ENCODE data around the gene CLNK. TPM values are rescaled to one million over a fixed set of nuclear protein-coding genes. Genes with fewer than 3 reads are reported as not detected.

The CLNK gene
- total and polyA plus RNA-seq, 2 of the 13 experiments (the other 11 are each of a cell fraction or from before 2014, with no cell fraction given) = not detected

DNA sequence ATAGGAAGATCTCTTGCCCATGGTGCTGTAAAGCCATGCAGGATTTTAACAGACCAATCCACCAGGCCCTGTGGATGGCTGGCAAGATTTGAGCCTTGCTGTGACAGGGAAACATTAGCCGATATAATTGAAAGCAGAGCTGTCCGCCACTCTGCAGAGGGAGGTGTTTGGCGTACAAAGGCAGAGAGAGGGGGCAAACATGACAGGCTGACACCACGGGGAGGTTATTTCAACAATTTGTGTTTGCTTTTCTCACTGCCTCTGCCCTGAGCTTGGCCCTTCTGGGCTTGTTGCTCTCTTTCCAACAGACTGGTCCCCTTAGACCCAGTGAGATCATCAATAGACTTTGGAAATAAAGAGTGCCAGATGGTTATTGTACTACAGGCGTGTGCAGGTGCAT lies 59.4 kb downstream of the CLNK start (continued):
- TF ChIP-seq ZNF441 (CRISPR knock-in tag; IDR thresholded peaks at IDR 0.05; ENCODE audit: borderline replicate concordance) = 0 out of 2 replicates have a peak, but pooled peaks have one; percentile 39

- TF ChIP-seq AKAP8 (CRISPR knock-in tag; IDR thresholded peaks at IDR 0.05) = no peak
- no peak for TF ChIP-seq ZNF207 (IDR thresholded peaks at IDR 0.05; ENCODE audit: borderline replicate concordance)
- TF ChIP-seq THAP7 (CRISPR knock-in tag; IDR thresholded peaks at IDR 0.05) = no peak
- no peak for TF ChIP-seq HNF4G (IDR thresholded peaks at IDR 0.05; ENCODE audit: borderline replicate concordance, low read depth, low read length)
- TF ChIP-seq HNF4G (CRISPR knock-in tag; IDR thresholded peaks at IDR 0.05; ENCODE audit: borderline replicate concordance, low read depth) = no peak
- no peak for TF ChIP-seq ZNF451 (CRISPR knock-in tag; IDR thresholded peaks at IDR 0.05)
- DNase-seq (ENCODE audit: low spot score) = no peak
- Histone ChIP-seq H3K4me2 (ENCODE audit: low read depth, low read length) (no peak overlapping the region), H3K36me3 (replicated peaks in 1 of 2; ENCODE audit: control insufficient read depth in 1 of 2, insufficient read depth in 2 of 2, low read length in 2 of 2) (no peaks in the 10 kb centered on the region), H3K4me3 (replicated peaks in 1 of 3; ENCODE audit: insufficient read depth in 1 of 3, low read depth in 2 of 3, low read length in 3 of 3) (no peak overlapping the region), H3K27ac (ENCODE audit: extremely low read length, insufficient read depth, low read length) (no peak overlapping the region), H3K9ac (ENCODE audit: insufficient read depth, low read depth, low read length) (no peak overlapping the region), H3K9me3 (ENCODE audit: low read length) (no peaks in the 10 kb centered on the region), H3K4me1 (ENCODE audit: insufficient read depth, low read length) (peaks cover 9% of the 10 kb centered on the region; the same call in 1 of the 2 replicates), H4K20me1 (ENCODE audit: insufficient read depth, low read length) (no peaks in the 10 kb centered on the region), H3K27me3 (ENCODE audit: control insufficient read depth in 1 of 2, insufficient read depth in 2 of 2, low read length in 2 of 2) (peaks cover 0 to 3% of the 10 kb centered on the region in 2 experiments; a peak in 1 of 5 replicates), H2AFZ (ENCODE audit: low read length) (no peak overlapping the region), H3K79me2 (ENCODE audit: insufficient read depth, low read length) (no peaks in the 10 kb centered on the region)
- 3% methylated on average over 6 of the region's 6 CpGs for WGBS (ENCODE audit: low lambda C conversion rate)
- FAIRE-seq = no peak
- ChIA-PET POLR2A (no interaction called here), CTCF (ENCODE audit: low intra/inter-chr PET ratio, low total read pairs) (no interaction called here)
- no TSS peak for BruUV-seq (replicated peaks)
- no peak for ATAC-seq
- in situ Hi-C loops (cut with HindIII; ENCODE audit: extremely low pct_ligation_motif_present, low pct_unique_long_range_greater_than_20kb) = no loop called here
- intact Hi-C loops (cut with micrococcal nuclease; ENCODE audit: unreplicated experiment) = no loop called here
Observed at GRCh38 chr4:10623862-10624261, 60.7 kb downstream of the CLNK start.

DNA sequence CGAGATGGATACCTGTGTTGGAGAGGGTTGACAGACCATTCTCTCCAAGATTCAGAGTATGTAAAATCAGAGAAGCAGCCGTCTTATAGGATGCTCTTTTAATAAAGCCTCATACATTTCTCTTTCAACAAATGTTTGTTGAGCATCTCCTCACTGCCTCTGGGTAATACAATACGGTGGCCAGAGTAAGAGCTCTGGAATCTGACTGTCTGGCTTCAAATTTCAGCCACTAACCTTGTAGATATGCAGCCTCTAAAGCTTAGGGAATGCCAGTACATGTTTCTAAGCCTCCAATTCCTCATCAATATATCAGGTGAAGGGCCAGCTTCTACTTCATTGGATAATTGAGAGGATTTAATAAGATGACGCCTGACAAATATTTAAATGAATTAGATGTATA lies 61.3 kb downstream of the CLNK start:
- BruUV-seq (replicated peaks) = no TSS peak
- Histone ChIP-seq H3K4me3 (replicated peaks in 1 of 3; ENCODE audit: insufficient read depth in 1 of 3, low read depth in 2 of 3, low read length in 3 of 3) (no peak overlapping the region), H3K9me3 (ENCODE audit: low read length) (no peaks in the 10 kb centered on the region), H3K79me2 (ENCODE audit: insufficient read depth, low read length) (no peaks in the 10 kb centered on the region), H3K27me3 (ENCODE audit: control insufficient read depth in 1 of 2, insufficient read depth in 2 of 2, low read length in 2 of 2) (peaks cover 0 to 3% of the 10 kb centered on the region in 2 experiments; a peak in 1 of 5 replicates), H4K20me1 (ENCODE audit: insufficient read depth, low read length) (no peaks in the 10 kb centered on the region), H3K4me1 (ENCODE audit: insufficient read depth, low read length) (peaks cover 9% of the 10 kb centered on the region; the same call in 1 of the 2 replicates), H3K4me2 (ENCODE audit: low read depth, low read length) (no peak overlapping the region), H3K9ac (ENCODE audit: insufficient read depth, low read depth, low read length) (no peak overlapping the region), H3K36me3 (replicated peaks in 1 of 2; ENCODE audit: control insufficient read depth in 1 of 2, insufficient read depth in 2 of 2, low read length in 2 of 2) (no peaks in the 10 kb centered on the region), H3K27ac (ENCODE audit: extremely low read length, insufficient read depth, low read length) (no peak overlapping the region), H2AFZ (ENCODE audit: low read length) (no peak overlapping the region)
- in situ Hi-C loops (cut with HindIII; ENCODE audit: extremely low pct_ligation_motif_present, low pct_unique_long_range_greater_than_20kb) (no loop called here), intact Hi-C loops (cut with micrococcal nuclease; ENCODE audit: unreplicated experiment) (no loop called here)
- FAIRE-seq (no peak), ATAC-seq (no peak), DNase-seq (ENCODE audit: low spot score) (no peak)
- WGBS (ENCODE audit: low lambda C conversion rate) = 0% methylated on average over 4 of the region's 4 CpGs
- POLR2A ChIA-PET = no interaction called here
- CTCF ChIA-PET (ENCODE audit: low intra/inter-chr PET ratio, low total read pairs) = no interaction called here
- TF ChIP-seq ZBTB2 (CRISPR knock-in tag; IDR thresholded peaks at IDR 0.05; ENCODE audit: low read depth) = no peak
- TF ChIP-seq CCDC6 (CRISPR knock-in tag; IDR thresholded peaks at IDR 0.05) = no peak
- TF ChIP-seq, protein P1, sequence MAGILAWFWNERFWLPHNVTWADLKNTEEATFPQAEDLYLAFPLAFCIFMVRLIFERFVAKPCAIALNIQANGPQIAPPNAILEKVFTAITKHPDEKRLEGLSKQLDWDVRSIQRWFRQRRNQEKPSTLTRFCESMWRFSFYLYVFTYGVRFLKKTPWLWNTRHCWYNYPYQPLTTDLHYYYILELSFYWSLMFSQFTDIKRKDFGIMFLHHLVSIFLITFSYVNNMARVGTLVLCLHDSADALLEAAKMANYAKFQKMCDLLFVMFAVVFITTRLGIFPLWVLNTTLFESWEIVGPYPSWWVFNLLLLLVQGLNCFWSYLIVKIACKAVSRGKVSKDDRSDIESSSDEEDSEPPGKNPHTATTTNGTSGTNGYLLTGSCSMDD (CRISPR knock-in tag; IDR thresholded peaks at IDR 0.05) = no peak
- TF ChIP-seq ZNF746 (CRISPR knock-in tag; IDR thresholded peaks at IDR 0.05) = no peak
- no peak for TF ChIP-seq HBP1 (CRISPR knock-in tag; IDR thresholded peaks at IDR 0.05; ENCODE audit: low read depth)
- no peak for TF ChIP-seq ZNF569 (CRISPR knock-in tag; IDR thresholded peaks at IDR 0.05; ENCODE audit: borderline replicate concordance)
- TF ChIP-seq ZNF605 (CRISPR knock-in tag; IDR thresholded peaks at IDR 0.05) = no peak
